Peyer's patch (tissue), 4 donors: Measurements from ENCODE around the gene DIO3.

Experiments
- CTCF ChIP-seq, 6 experiments: fragments of 450-650 bp in 4 of 6; fragments of 200-600 bp in 2 of 6; sonication (generic) in 1 of 6; IDR thresholded peaks; one replicate each; pipeline ENCODE4 v1.5.1; 2017 to 2019; ENCODE audit warnings: antibody characterized with exemption in 6 of 6, mild to moderate bottlenecking in 3 of 6, moderate library complexity in 1 of 6
- POLR2A ChIP-seq, 2 donors: fragments of 450-650 bp; IDR thresholded peaks; one replicate each; pipeline ENCODE4 v1.5.1; 2017; ENCODE audit warnings: antibody characterized with exemption in 2 of 2, mild to moderate bottlenecking in 2 of 2, moderate library complexity in 2 of 2

GRCh38 chr14:101575581-101575980, 14.3 kb downstream of the DIO3 start:
- TF ChIP-seq POLR2A (IDR thresholded peaks at IDR 0.05) (no peak), CTCF (IDR thresholded peaks at IDR 0.05) (no peak)
